OCI-LY1 (cell line): ENCODE data around the gene DUSP22.

Experiments
- H2AFZ ChIP-seq: fragments of 200-600 bp; sonication (generic), shearing (Covaris generic); 2 replicates; pipeline ENCODE4 v1.6.0; 2014; ENCODE audit warnings: antibody characterized with exemption, mild to moderate bottlenecking, low read length
- H3F3A ChIP-seq: fragments of 200-600 bp; sonication (generic), shearing (Covaris generic); 2 replicates; pipeline ENCODE4 v1.6.0; 2014; ENCODE audit warnings: mild to moderate bottlenecking, antibody characterized with exemption, low read length, moderate library complexity; ENCODE audit not compliant: insufficient read depth
- H3K27ac ChIP-seq: fragments of 200-600 bp; sonication (generic); 2 replicates; pipeline ENCODE4 v1.5.1; 2014; ENCODE audit warnings: low read length, mixed run types, mild to moderate bottlenecking, low read depth; ENCODE audit not compliant: poor library complexity, severe bottlenecking
- H3K27me3 ChIP-seq: fragments of 200-600 bp; sonication (generic); 2 replicates; pipeline ENCODE4 v1.6.0; 2014; ENCODE audit warnings: antibody characterized with exemption, mild to moderate bottlenecking, low read length, moderate library complexity; ENCODE audit not compliant: insufficient read depth
- H3K36me3 ChIP-seq: fragments of 200-600 bp; sonication (generic); 2 replicates; pipeline ENCODE4 v1.6.1; 2014; ENCODE audit warnings: mild to moderate bottlenecking, antibody characterized with exemption, low read length, moderate library complexity, mixed read lengths; ENCODE audit not compliant: insufficient read depth
- H3K4me1 ChIP-seq: fragments of 200-600 bp; sonication (generic); 2 replicates; pipeline ENCODE4 v1.5.1; 2014; ENCODE audit warnings: mild to moderate bottlenecking, low read length, moderate library complexity; ENCODE audit not compliant: insufficient read depth, severe bottlenecking
- H3K4me2 ChIP-seq: fragments of 200-600 bp; sonication (generic), shearing (Covaris generic); 2 replicates; pipeline ENCODE4 v1.6.1; 2014; ENCODE audit warnings: low read length
- H3K4me3 ChIP-seq: fragments of 200-600 bp; sonication (generic); 2 replicates; pipeline ENCODE4 v1.5.1; 2014; ENCODE audit warnings: low read length, low read depth, mild to moderate bottlenecking, mixed read lengths; ENCODE audit not compliant: poor library complexity, severe bottlenecking
- H3K79me2 ChIP-seq: fragments of 200-600 bp; shearing (Covaris generic); 2 replicates; pipeline ENCODE4 v1.6.1; 2016; ENCODE audit warnings: mixed run types, low read length, mixed read lengths; ENCODE audit not compliant: insufficient read depth
- H3K9ac ChIP-seq: fragments of 200-600 bp; sonication (generic), shearing (Covaris generic); 2 replicates; pipeline ENCODE4 v1.6.1; 2014; ENCODE audit warnings: mild to moderate bottlenecking, low read length, mixed read lengths
- H3K9me2 ChIP-seq: fragments of 200-600 bp; sonication (generic), shearing (Covaris generic); 2 replicates; pipeline ENCODE4 v1.6.1; 2014; ENCODE audit warnings: low read depth, mild to moderate bottlenecking, low read length, mixed read lengths
- H3K9me3 ChIP-seq: fragments of 200-600 bp; shearing (Covaris generic); 2 replicates; pipeline ENCODE4 v1.6.1; 2014; ENCODE audit warnings: low read length, mixed read lengths
- H4K20me1 ChIP-seq: fragments of 200-600 bp; sonication (generic), shearing (Covaris generic); 2 replicates; pipeline ENCODE4 v1.6.0; 2016; ENCODE audit warnings: mild to moderate bottlenecking, low read length; ENCODE audit not compliant: insufficient read depth
- CTCF ChIP-seq: fragments of 200-600 bp; sonication (generic), shearing (Covaris generic); IDR thresholded peaks from 2 replicates; pipeline ENCODE4 v1.5.1; 2017; ENCODE audit warnings: mild to moderate bottlenecking, antibody characterized with exemption, low read length, moderate library complexity, mixed read lengths
- EZH2 ChIP-seq: fragments of 200-600 bp; sonication (generic), shearing (Covaris generic); IDR thresholded peaks from 2 replicates; pipeline ENCODE4 v1.8.0; 2017; ENCODE audit warnings: borderline replicate concordance, mixed run types, mild to moderate bottlenecking, antibody characterized with exemption, low read length, moderate library complexity, mixed read lengths

The DUSP22 gene

GRCh38 chr6:349491-349921 lies 57.2 kb downstream of the DUSP22 start:
- peak overlapping the region; percentile 47 for H3K27ac ChIP-seq
- no peaks in the 10 kb centered on the region for H3F3A ChIP-seq
- H3K4me1 ChIP-seq: peaks cover 69% of the 10 kb centered on the region
- H3K4me3 ChIP-seq: no peak overlapping the region
- no peaks in the 10 kb centered on the region for H4K20me1 ChIP-seq
- no peaks in the 10 kb centered on the region for H3K36me3 ChIP-seq
- no peak overlapping the region for H2AFZ ChIP-seq
- no peaks in the 10 kb centered on the region for H3K9me3 ChIP-seq
- H3K9ac ChIP-seq: no peak overlapping the region
- no peak overlapping the region for H3K4me2 ChIP-seq
- H3K9me2 ChIP-seq: no peaks in the 10 kb centered on the region
- H3K79me2 ChIP-seq: no peaks in the 10 kb centered on the region
- no peaks in the 10 kb centered on the region for H3K27me3 ChIP-seq
- TF ChIP-seq EZH2 (no peak), CTCF (no peak)

GRCh38 chr6:350371-350770 lies 58.1 kb downstream of the DUSP22 start:
- H3K9ac ChIP-seq: no peak overlapping the region
- H3K9me3 ChIP-seq: no peaks in the 10 kb centered on the region
- no peaks in the 10 kb centered on the region for H3K79me2 ChIP-seq
- no peak overlapping the region for H2AFZ ChIP-seq
- H3F3A ChIP-seq: no peaks in the 10 kb centered on the region
- no peak for TF ChIP-seq EZH2
- TF ChIP-seq CTCF: no peak
- H3K9me2 ChIP-seq: no peaks in the 10 kb centered on the region
- peaks cover 78% of the 10 kb centered on the region for H3K4me1 ChIP-seq
- H4K20me1 ChIP-seq: no peaks in the 10 kb centered on the region
- no peaks in the 10 kb centered on the region for H3K36me3 ChIP-seq
- H3K27me3 ChIP-seq: no peaks in the 10 kb centered on the region
- H3K27ac ChIP-seq: no peak overlapping the region
- no peak overlapping the region for H3K4me2 ChIP-seq
- no peak overlapping the region for H3K4me3 ChIP-seq

GRCh38 chr6:351011-351866 lies 59.0 kb downstream of the DUSP22 start:
- H4K20me1 ChIP-seq: no peaks in the 10 kb centered on the region

More at GRCh38 chr6:351011-351866, 59.0 kb downstream of the DUSP22 start:
- no peaks in the 10 kb centered on the region for H3K27me3 ChIP-seq
- no peak overlapping the region for H3K4me3 ChIP-seq
- no peak overlapping the region for H3K4me2 ChIP-seq
- peak; percentile 55 for TF ChIP-seq CTCF
- no peak for TF ChIP-seq EZH2
- H3K4me1 ChIP-seq: peaks cover 86% of the 10 kb centered on the region
- no peaks in the 10 kb centered on the region for H3F3A ChIP-seq
- no peaks in the 10 kb centered on the region for H3K9me2 ChIP-seq
- H3K9ac ChIP-seq: no peak overlapping the region
- H2AFZ ChIP-seq: no peak overlapping the region
- no peaks in the 10 kb centered on the region for H3K36me3 ChIP-seq
- no peaks in the 10 kb centered on the region for H3K79me2 ChIP-seq
- H3K9me3 ChIP-seq: no peaks in the 10 kb centered on the region
- H3K27ac ChIP-seq: peak overlapping the region; percentile 97
